A549 (cell line): ENCODE results near the gene STAMBPL1. TPM values are rescaled to one million over a fixed set of nuclear protein-coding genes. Genes with fewer than 3 reads are reported as not detected.

ENCODE experiments used
- ATAC-seq, 2 experiments: fragments of 200-7000 bp in 1 of 2; fragments of >200 bp in 1 of 2; cut with Nextera tagmentation in 1 of 2; cut with Tn5 transposase in 1 of 2; 3 replicates each; pipeline versions ENCODE4 v1.8.0 to v1.9.1; 2018 to 2020; ENCODE audit warnings: mild to moderate bottlenecking in 1 of 2, moderate library complexity in 1 of 2
- CTCF ChIA-PET: fragments of 300-600 bp; sonication (Branson Sonifier 250); formaldehyde crosslinking; extraction: SDS; loops from one replicate; lab custom pipeline; 2021; ENCODE audit warnings: antibody characterized with exemption, inconsistent platforms; lab: Yijun Ruan, JAX
- POLR2A ChIA-PET: fragments of 350-600 bp; formaldehyde crosslinking; extraction: SDS; loops from one replicate; lab custom pipeline; 2021; ENCODE audit warnings: antibody characterized with exemption, inconsistent platforms; lab: Yijun Ruan, JAX
- DNase-seq, 2 experiments: peaks; one replicate each; pipeline versions ENCODE4 v3.0.0 to v3.0.0-alpha.2; 2011 to 2016; ENCODE audit warnings: low read depth in 1 of 2, low spot score in 1 of 2
- FAIRE-seq: peaks from 2 replicates; lab custom pipeline; 2011; peaks lifted over from hg19 to GRCh38; lab: Jason Lieb, UNC
- H3K27ac ChIP-seq, 2 experiments: fragments of >200 bp; sonication (Bioruptor Twin); formaldehyde crosslinking; 3 replicates each; pipeline ENCODE4 v1.5.1; 2016 to 2017
- H3K4me1 ChIP-seq: fragments of >200 bp; sonication (Bioruptor Twin); formaldehyde crosslinking; 3 replicates; pipeline ENCODE4 v1.6.1; 2016
- H3K4me2 ChIP-seq: fragments of >200 bp; sonication (Bioruptor Twin); formaldehyde crosslinking; 3 replicates; pipeline ENCODE4 v1.6.1; 2016
- H3K4me3 ChIP-seq: fragments of >200 bp; sonication (Bioruptor Twin); formaldehyde crosslinking; 3 replicates; pipeline ENCODE4 v1.5.1; 2016
- H3K9me3 ChIP-seq: fragments of >200 bp; sonication (Bioruptor Twin); formaldehyde crosslinking; 3 replicates; pipeline ENCODE4 v1.6.1; 2016
- CBX8 ChIP-seq: fragments of 200-600 bp; sonication (generic); IDR thresholded peaks from 2 replicates; pipeline ENCODE4 v1.6.1; 2016
- EHF ChIP-seq: fragments of 250-450 bp; sonication (Bioruptor Pico); IDR thresholded peaks from 2 replicates; pipeline ENCODE4 v1.5.0; 2020; ENCODE audit warnings: mild to moderate bottlenecking
- FOXS1 ChIP-seq: fragments of 250-450 bp; sonication (Bioruptor Pico); IDR thresholded peaks from 2 replicates; pipeline ENCODE4 v1.5.0; 2020; ENCODE audit warnings: mild to moderate bottlenecking, moderate library complexity
- MYC ChIP-seq: IDR thresholded peaks from 2 replicates; pipeline ENCODE4 v1.6.1; 2012; ENCODE audit warnings: mild to moderate bottlenecking, inconsistent platforms, low read length, improper control_type of control experiment, borderline replicate concordance
- NPAS2 ChIP-seq: fragments of 250-450 bp; sonication (Bioruptor Pico); IDR thresholded peaks from 2 replicates; pipeline ENCODE4 v1.8.0; 2022; ENCODE audit warnings: mild to moderate bottlenecking, moderate library complexity, borderline replicate concordance
- NR3C1 ChIP-seq: fragments of >200 bp; sonication (Bioruptor Twin); formaldehyde crosslinking; IDR thresholded peaks from 3 replicates; pipeline ENCODE4 v1.6.1; 2017
- POLR2A ChIP-seq: IDR thresholded peaks from 2 replicates; pipeline ENCODE4 v1.6.1; 2012; ENCODE audit warnings: mild to moderate bottlenecking, low read length
- POLR2AphosphoS2 ChIP-seq: conservative IDR thresholded peaks from 2 replicates; pipeline ENCODE4 v1.6.1; 2012; ENCODE audit warnings: low read length, improper control_type of control experiment, inconsistent platforms
- RAD21 ChIP-seq, 2 experiments: fragments of >200 bp in 1 of 2; sonication (Bioruptor Twin) in 1 of 2; formaldehyde crosslinking in 1 of 2; IDR thresholded peaks in 1 of 2; conservative IDR thresholded peaks in 1 of 2; 2 replicates in 1 of 2; 3 replicates in 1 of 2; pipeline ENCODE4 v1.6.1; 2012 to 2018; ENCODE audit warnings: inconsistent platforms in 1 of 2
- RFX5 ChIP-seq: fragments of 450-650 bp; IDR thresholded peaks from 2 replicates; pipeline ENCODE4 v1.7.1; 2014; ENCODE audit warnings: antibody characterized with exemption, mild to moderate bottlenecking, moderate library complexity
- RNF2 ChIP-seq: fragments of 200-600 bp; sonication (generic); IDR thresholded peaks from 2 replicates; pipeline ENCODE4 v1.6.1; 2016; ENCODE audit warnings: low read depth, mild to moderate bottlenecking, antibody characterized with exemption, moderate library complexity, borderline replicate concordance
- TFCP2L1 ChIP-seq: fragments of 250-450 bp; sonication (Bioruptor Pico); IDR thresholded peaks from 2 replicates; pipeline ENCODE4 v1.5.0; 2021; ENCODE audit warnings: mild to moderate bottlenecking
- ZFP36 ChIP-seq: fragments of 450-650 bp; IDR thresholded peaks from 2 replicates; pipeline ENCODE4 v1.6.1; 2014; ENCODE audit warnings: borderline replicate concordance; ENCODE audit not compliant: partially characterized antibody
- ZNF302 ChIP-seq: fragments of 250-450 bp; sonication (Bioruptor Pico); IDR thresholded peaks from 2 replicates; pipeline ENCODE4 v1.9.0; 2021; ENCODE audit warnings: inconsistent platforms, mild to moderate bottlenecking, moderate library complexity
- WGBS: methylation state at CpG from one replicate; pipeline ENCODE4 v1.1.6; 2017; ENCODE audit errors: missing lambda C conversion rate; 5-methylcytosine and 5-hydroxymethylcytosine counted together
- polyA plus RNA-seq, 4 experiments: library from polyadenylated mRNA; depleted of rRNA in 3 of 4; stranded (reverse); fragments of >200 nt; fragmentation: RNase III in 1 of 4; extraction: RNeasy Plus Mini Kit Qiagen cat#74134 plus additional on column Dnase treatment in 1 of 4; gene quantifications; 2 replicates in 3 of 4; 3 replicates in 1 of 4; pipeline ENCODE4 v1.2.3, GENCODE V29; 2011 to 2017
- TF ChIP-seq, protein P1 (sequence below): fragments of 250-450 bp; sonication (Bioruptor Pico); IDR thresholded peaks from 2 replicates; pipeline ENCODE4 v1.5.0; 2020; ENCODE audit warnings: low read depth, mild to moderate bottlenecking, moderate library complexity
- TF ChIP-seq, protein P2 (sequence below): fragments of >200 bp; sonication (Bioruptor Twin); formaldehyde crosslinking; IDR thresholded peaks from 3 replicates; pipeline ENCODE4 v1.6.1; 2016
- TF ChIP-seq, protein P3 (sequence below): fragments of >200 bp; sonication (Bioruptor Twin); formaldehyde crosslinking; IDR thresholded peaks from 2 replicates; pipeline ENCODE4 v1.6.1; 2016
- TF ChIP-seq, protein P4 (sequence below): IDR thresholded peaks from 2 replicates; pipeline ENCODE4 v1.6.1; 2012; ENCODE audit warnings: low read depth, borderline replicate concordance
- TF ChIP-seq, protein P5 (sequence below): fragments of >200 bp; sonication (Bioruptor Twin); formaldehyde crosslinking; IDR thresholded peaks from 3 replicates; pipeline ENCODE4 v1.5.1; 2016
- TF ChIP-seq, protein P6 (sequence below): IDR thresholded peaks from 2 replicates; pipeline ENCODE4 v1.6.1; 2012

Gene STAMBPL1
- polyA plus RNA-seq, 2 of the 4 experiments (the other 2 are of a cell fraction) = 29.0 to 32.1 TPM

DNA sequence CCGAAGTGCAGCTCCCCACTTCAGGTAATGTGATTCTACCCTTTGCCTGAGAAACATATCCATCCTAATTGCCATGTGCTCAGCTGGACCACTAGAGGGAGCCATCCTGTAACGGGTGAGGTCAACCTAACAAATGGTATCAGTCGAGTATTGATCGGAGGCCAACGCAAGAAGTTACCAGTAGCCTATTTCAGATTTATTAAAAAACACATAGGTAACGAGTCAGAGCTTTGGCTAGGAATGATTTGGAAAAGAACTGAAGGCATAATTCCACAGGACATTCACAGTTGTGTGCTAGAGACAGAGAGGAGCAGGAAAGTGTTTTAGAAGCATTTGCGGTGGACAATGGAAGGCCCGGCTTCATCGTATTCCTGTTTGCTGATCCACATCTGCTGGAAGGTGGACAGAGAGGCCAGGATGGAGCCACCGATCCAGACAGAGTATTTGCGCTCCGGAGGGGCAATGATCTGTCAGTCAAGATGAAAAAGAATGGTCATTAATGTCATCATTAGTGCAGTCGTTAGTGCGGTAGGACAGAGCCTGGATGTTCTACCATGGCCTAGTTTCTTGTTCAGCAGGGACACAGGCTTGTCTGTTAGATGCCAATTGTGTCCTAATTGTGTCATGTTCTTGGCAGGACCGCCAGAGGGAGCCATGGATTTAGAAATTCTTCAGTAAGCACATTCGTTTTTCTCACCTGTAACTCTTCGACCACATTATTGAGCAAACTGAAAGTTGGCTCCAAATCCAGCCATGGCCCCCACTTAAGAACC lies 55.0 kb downstream of the STAMBPL1 start (continued):
- TF ChIP-seq, protein P1, sequence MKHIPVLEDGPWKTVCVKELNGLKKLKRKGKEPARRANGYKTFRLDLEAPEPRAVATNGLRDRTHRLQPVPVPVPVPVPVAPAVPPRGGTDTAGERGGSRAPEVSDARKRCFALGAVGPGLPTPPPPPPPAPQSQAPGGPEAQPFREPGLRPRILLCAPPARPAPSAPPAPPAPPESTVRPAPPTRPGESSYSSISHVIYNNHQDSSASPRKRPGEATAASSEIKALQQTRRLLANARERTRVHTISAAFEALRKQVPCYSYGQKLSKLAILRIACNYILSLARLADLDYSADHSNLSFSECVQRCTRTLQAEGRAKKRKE (CRISPR knock-in tag) = no peak
- TF ChIP-seq ZNF302 (CRISPR knock-in tag) = no peak

DNA sequence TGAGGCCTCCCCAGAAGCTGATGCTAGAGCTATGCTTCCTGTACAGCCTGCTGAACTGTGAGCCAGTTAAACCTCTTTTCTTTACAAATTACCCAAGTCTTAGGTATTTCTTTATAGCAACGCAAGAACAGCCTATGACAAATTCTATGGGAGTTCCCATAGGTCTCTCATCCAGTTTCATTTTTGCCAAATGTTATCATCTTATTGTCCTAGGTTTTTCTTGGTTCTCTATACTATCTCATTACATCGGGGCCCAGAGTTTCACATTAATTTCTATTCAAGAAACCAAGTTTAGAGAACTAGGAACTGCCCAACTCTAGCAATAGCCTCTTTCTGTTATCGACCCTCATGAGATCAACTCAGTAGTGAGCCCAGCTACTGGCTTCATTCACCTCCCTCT lies 56.6 kb downstream of the STAMBPL1 start:
- no peak overlapping the region for H3K27ac ChIP-seq
- ATAC-seq = no peak
- TF ChIP-seq POLR2AphosphoS2 = no peak
- TF ChIP-seq, protein P2, sequence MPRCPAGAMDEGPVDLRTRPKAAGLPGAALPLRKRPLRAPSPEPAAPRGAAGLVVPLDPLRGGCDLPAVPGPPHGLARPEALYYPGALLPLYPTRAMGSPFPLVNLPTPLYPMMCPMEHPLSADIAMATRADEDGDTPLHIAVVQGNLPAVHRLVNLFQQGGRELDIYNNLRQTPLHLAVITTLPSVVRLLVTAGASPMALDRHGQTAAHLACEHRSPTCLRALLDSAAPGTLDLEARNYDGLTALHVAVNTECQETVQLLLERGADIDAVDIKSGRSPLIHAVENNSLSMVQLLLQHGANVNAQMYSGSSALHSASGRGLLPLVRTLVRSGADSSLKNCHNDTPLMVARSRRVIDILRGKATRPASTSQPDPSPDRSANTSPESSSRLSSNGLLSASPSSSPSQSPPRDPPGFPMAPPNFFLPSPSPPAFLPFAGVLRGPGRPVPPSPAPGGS = no peak
- TF ChIP-seq, protein P3, sequence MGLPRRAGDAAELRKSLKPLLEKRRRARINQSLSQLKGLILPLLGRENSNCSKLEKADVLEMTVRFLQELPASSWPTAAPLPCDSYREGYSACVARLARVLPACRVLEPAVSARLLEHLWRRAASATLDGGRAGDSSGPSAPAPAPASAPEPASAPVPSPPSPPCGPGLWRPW = no peak
- no peak for TF ChIP-seq EHF
- TF ChIP-seq RFX5 = no peak
- TF ChIP-seq ZFP36 = no peak
- TF ChIP-seq, protein P4, sequence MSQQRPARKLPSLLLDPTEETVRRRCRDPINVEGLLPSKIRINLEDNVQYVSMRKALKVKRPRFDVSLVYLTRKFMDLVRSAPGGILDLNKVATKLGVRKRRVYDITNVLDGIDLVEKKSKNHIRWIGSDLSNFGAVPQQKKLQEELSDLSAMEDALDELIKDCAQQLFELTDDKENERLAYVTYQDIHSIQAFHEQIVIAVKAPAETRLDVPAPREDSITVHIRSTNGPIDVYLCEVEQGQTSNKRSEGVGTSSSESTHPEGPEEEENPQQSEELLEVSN = no peak
- TF ChIP-seq POLR2A = no peak
- TF ChIP-seq, protein P1 (CRISPR knock-in tag) = no peak
- TF ChIP-seq, all 56 proteins: peak for 0
- no peak overlapping the region for H3K4me3 ChIP-seq
- peaks cover 8% of the 10 kb centered on the region for H3K4me1 ChIP-seq
- ChIA-PET CTCF (interaction anchor here (0.9 to 6.3 kb wide), 15 partner anchors 8 to 372 kb away, joined by 4 to 93 read pairs (median 6); partner anchors contain the start of gene FAS), POLR2A (no interaction called here)
- FAIRE-seq (no peak), DNase-seq (no peak)
- 85% methylated on average over 3 of the region's 3 CpGs for WGBS
- no peaks in the 10 kb centered on the region for H3K9me3 ChIP-seq
- H3K4me2 ChIP-seq = no peak overlapping the region

DNA sequence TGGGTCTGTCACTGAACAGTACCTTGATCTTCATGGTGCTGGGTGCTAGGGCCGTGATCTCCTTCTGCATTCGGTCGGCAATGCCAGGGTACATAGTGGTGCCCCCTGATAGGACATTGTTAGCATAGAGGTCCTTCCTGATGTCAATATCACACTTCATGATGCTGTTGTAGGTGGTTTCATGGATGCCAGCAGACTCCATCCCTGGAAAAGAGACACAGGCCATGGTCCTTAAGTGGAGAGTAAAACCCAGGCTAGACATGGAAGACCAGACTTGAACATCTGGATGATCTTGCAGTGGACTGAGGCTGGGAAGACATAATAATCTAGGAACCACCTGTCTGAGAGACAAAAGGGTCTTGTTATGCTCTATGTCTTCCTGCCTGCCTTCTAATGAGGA lies 58.0 kb downstream of the STAMBPL1 start:
- H3K27ac ChIP-seq = no peak overlapping the region
- POLR2A ChIA-PET = no interaction called here
- H3K4me3 ChIP-seq = no peak overlapping the region
- DNase-seq = no peak
- peaks cover 3% of the 10 kb centered on the region; the same call in 2 of the 3 replicates for H3K4me1 ChIP-seq
- no peak for TF ChIP-seq MYC
- no peak for TF ChIP-seq TFCP2L1
- H3K4me2 ChIP-seq = no peak overlapping the region
- no peak for ATAC-seq
- no peaks in the 10 kb centered on the region for H3K9me3 ChIP-seq
- CTCF ChIA-PET = interaction anchor here (0.6 to 4.3 kb wide), 6 partner anchors 49 to 516 kb away, joined by 3 to 36 read pairs (median 18); no protein-coding TSS in a partner anchor
- no peak for FAIRE-seq
- WGBS = 86% methylated on average over 3 of the region's 3 CpGs

DNA sequence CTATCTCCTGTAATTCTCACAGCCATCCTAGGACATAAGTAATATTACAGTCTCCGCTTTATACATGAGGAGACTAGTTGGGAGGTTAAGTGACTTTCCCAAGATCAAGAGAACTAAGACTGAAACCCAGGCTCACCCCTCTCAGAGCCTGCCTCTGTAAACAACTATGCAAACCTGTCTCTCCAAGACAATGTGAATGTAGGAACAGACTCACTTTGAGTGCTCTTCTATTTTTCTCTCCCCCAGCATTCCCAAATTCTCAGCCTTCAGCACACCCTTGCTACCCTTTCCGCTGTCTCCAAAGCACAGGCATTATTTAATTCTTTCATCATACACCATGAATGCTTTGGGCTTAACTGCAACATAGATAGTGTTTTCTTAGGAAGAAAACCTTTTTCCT lies 58.9 kb downstream of the STAMBPL1 start:
- ChIA-PET CTCF (interaction anchor here (2.1 to 3.3 kb wide), 2 partner anchors 103 to 104 kb away, joined by 7 to 36 read pairs; no protein-coding TSS in a partner anchor), POLR2A (no interaction called here)
- WGBS = 98% methylated on average over 2 of the region's 2 CpGs
- FAIRE-seq (no peak), ATAC-seq (no peak), DNase-seq (no peak)
- no peaks in the 10 kb centered on the region for H3K9me3 ChIP-seq
- no peak overlapping the region for H3K4me2 ChIP-seq
- H3K4me1 ChIP-seq = peaks cover 3% of the 10 kb centered on the region; the same call in 2 of the 3 replicates
- H3K27ac ChIP-seq = no peak overlapping the region
- no peak overlapping the region for H3K4me3 ChIP-seq
- TF ChIP-seq CBX8 = no peak
- TF ChIP-seq, protein P5, sequence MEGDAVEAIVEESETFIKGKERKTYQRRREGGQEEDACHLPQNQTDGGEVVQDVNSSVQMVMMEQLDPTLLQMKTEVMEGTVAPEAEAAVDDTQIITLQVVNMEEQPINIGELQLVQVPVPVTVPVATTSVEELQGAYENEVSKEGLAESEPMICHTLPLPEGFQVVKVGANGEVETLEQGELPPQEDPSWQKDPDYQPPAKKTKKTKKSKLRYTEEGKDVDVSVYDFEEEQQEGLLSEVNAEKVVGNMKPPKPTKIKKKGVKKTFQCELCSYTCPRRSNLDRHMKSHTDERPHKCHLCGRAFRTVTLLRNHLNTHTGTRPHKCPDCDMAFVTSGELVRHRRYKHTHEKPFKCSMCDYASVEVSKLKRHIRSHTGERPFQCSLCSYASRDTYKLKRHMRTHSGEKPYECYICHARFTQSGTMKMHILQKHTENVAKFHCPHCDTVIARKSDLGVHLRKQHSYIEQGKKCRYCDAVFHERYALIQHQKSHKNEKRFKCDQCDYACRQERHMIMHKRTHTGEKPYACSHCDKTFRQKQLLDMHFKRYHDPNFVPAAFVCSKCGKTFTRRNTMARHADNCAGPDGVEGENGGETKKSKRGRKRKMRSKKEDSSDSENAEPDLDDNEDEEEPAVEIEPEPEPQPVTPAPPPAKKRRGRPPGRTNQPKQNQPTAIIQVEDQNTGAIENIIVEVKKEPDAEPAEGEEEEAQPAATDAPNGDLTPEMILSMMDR = no peak
- no peak for TF ChIP-seq FOXS1
- TF ChIP-seq, protein P4 = no peak
- no peak for TF ChIP-seq RAD21 (conservative IDR thresholded peaks at IDR 0.05 in 1 of 2, IDR thresholded peaks at IDR 0.05 in 1 of 2)
- TF ChIP-seq NPAS2 (CRISPR knock-in tag) = no peak
- TF ChIP-seq, protein P6, sequence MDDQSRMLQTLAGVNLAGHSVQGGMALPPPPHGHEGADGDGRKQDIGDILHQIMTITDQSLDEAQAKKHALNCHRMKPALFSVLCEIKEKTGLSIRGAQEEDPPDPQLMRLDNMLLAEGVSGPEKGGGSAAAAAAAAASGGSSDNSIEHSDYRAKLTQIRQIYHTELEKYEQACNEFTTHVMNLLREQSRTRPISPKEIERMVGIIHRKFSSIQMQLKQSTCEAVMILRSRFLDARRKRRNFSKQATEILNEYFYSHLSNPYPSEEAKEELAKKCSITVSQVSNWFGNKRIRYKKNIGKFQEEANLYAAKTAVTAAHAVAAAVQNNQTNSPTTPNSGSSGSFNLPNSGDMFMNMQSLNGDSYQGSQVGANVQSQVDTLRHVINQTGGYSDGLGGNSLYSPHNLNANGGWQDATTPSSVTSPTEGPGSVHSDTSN = no peak
- TF ChIP-seq NR3C1 = no peak
- TF ChIP-seq RNF2 = no peak
- TF ChIP-seq, protein P1 (CRISPR knock-in tag) = no peak
